AG09309 (cell line): Measurements from ENCODE around the gene SRSF12.

Experiments used
- DNase-seq: peaks from one replicate; pipeline ENCODE4 v3.0.0-alpha.2; 2010; ENCODE audit warnings: low read depth
- H3K4me3 ChIP-seq: 2 replicates; pipeline ENCODE4 v1.5.1; 2011; ENCODE audit warnings: mild to moderate bottlenecking, low read depth, low read length, moderate library complexity; ENCODE audit not compliant: control insufficient read depth
- CTCF ChIP-seq: IDR thresholded peaks from 2 replicates; pipeline ENCODE4 v1.5.1; 2011; ENCODE audit warnings: mild to moderate bottlenecking, low read depth, low read length, inconsistent platforms; ENCODE audit not compliant: insufficient read depth, control insufficient read depth; ENCODE audit errors: missing control alignments

SRSF12 gene

GRCh38 chr6:89146718-89147700 is 29.1 kb upstream of the SRSF12 start:
- H3K4me3 ChIP-seq: peak overlapping the region; percentile 43
- TF ChIP-seq CTCF: no peak
- DNase-seq: no peak

GRCh38 chr6:89145956-89146717 is 28.3 kb upstream of the SRSF12 start, which contains the start of gene PM20D2:
TSS of gene PM20D2 (plus strand) at chr6:89146055. CDS start at chr6:89146145, 90 bp downstream.
- DNase-seq: no peak
- peak within 1 kb of the TSS; percentile 43 for H3K4me3 ChIP-seq
- TF ChIP-seq CTCF: no peak

- TF ChIP-seq CTCF: no peak
- no peak for DNase-seq
- peak overlapping the region; percentile 43 for H3K4me3 ChIP-seq
Observed at GRCh38 chr6:89145091-89145955, 27.5 kb upstream of the SRSF12 start.

GRCh38 chr6:89144354-89144906 is 26.6 kb upstream of the SRSF12 start:
- H3K4me3 ChIP-seq: no peak overlapping the region
- DNase-seq: no peak
- TF ChIP-seq CTCF: no peak

- DNase-seq: no peak
- TF ChIP-seq CTCF: no peak
- no peak overlapping the region for H3K4me3 ChIP-seq
Observed at GRCh38 chr6:89140347-89141156, 22.7 kb upstream of the SRSF12 start.
